K562 (cell line): ENCODE data around the gene RTL1. TPM values are rescaled to one million over a fixed set of nuclear protein-coding genes. Genes with fewer than 3 reads are reported as not detected.

Source experiments
- ATAC-seq: fragments of 200-7000 bp; cut with Tn5 transposase; 3 replicates; pipeline ENCODE4 v1.9.1; 2020; ENCODE audit warnings: moderate library complexity
- BruUV-seq: library from RNA; stranded (reverse); fragments of 400-500 nt; replicated peaks from 2 replicates; lab custom pipeline; 2021; lab: Mats Ljungman, UMichigan
- CTCF ChIA-PET: fragments of 300-600 bp; formaldehyde crosslinking; extraction: SDS; loops from one replicate; lab custom pipeline; 2021; ENCODE audit warnings: low intra/inter-chr PET ratio; lab: Yijun Ruan, JAX
- POLR2A ChIA-PET: fragments of 300-600, 350-650 bp; sonication (Branson Sonifier 250); formaldehyde crosslinking; extraction: SDS; loops from one replicate; lab custom pipeline; 2021; ENCODE audit warnings: antibody characterized with exemption, inconsistent platforms; lab: Yijun Ruan, JAX
- DNase-seq, 4 experiments: peaks; one replicate each; pipeline versions ENCODE4 v3.0.0 to v3.0.0-alpha.2; 2011 to 2018; ENCODE audit warnings: low spot score in 3 of 4, mixed read lengths in 3 of 4; ENCODE audit errors: extremely low read depth in 1 of 4
- FAIRE-seq: peaks from 2 replicates; lab custom pipeline; 2011; peaks lifted over from hg19 to GRCh38; lab: Jason Lieb, UNC
- H2AFZ ChIP-seq: 2 replicates; pipeline ENCODE4 v1.6.0; 2011; ENCODE audit warnings: low read depth, low read length, control low read depth, inconsistent platforms
- H3K27ac ChIP-seq: fragments of 200-600 bp; 3 replicates; pipeline ENCODE4 v1.8.0; 2011; ENCODE audit warnings: low read depth, mild to moderate bottlenecking, control low read depth, inconsistent platforms, low read length, moderate library complexity, mixed read lengths; ENCODE audit errors: extremely low read depth
- H3K27me3 ChIP-seq, 2 experiments: fragments of 300-600 bp in 1 of 2; 2 replicates in 1 of 2; 3 replicates in 1 of 2; pipeline versions ENCODE4 v1.6.0 to v1.8.0; 2011; ENCODE audit warnings: inconsistent platforms in 2 of 2, low read length in 2 of 2, mild to moderate bottlenecking in 1 of 2, mixed read lengths in 1 of 2, moderate library complexity in 1 of 2; ENCODE audit not compliant: control insufficient read depth in 2 of 2, insufficient read depth in 2 of 2
- H3K36me3 ChIP-seq: fragments of 300-600 bp; 3 replicates; pipeline ENCODE4 v1.8.0; 2011; ENCODE audit warnings: mild to moderate bottlenecking, low read length, inconsistent platforms; ENCODE audit not compliant: control insufficient read depth, insufficient read depth
- H3K4me1 ChIP-seq, 2 experiments: fragments of 200-600 bp in 1 of 2; replicated peaks in 1 of 2; 2 replicates in 1 of 2; 3 replicates in 1 of 2; pipeline versions ENCODE4 v1.5.1 to v1.8.0; 2011; ENCODE audit warnings: inconsistent platforms in 2 of 2, low read length in 2 of 2, mild to moderate bottlenecking in 1 of 2, mixed read lengths in 1 of 2, moderate library complexity in 1 of 2; ENCODE audit not compliant: control insufficient read depth in 2 of 2, insufficient read depth in 2 of 2
- H3K4me2 ChIP-seq: 2 replicates; pipeline ENCODE4 v1.6.1; 2011; ENCODE audit warnings: low read length, control low read depth, inconsistent platforms, mixed read lengths; ENCODE audit not compliant: insufficient read depth
- H3K4me3 ChIP-seq: fragments of 200-600 bp; sonication (generic), shearing (Covaris generic); 2 replicates; pipeline ENCODE4 v1.5.1; 2016; ENCODE audit warnings: control low read depth, inconsistent platforms
- H3K79me2 ChIP-seq: fragments of 200-600 bp; 3 replicates; pipeline ENCODE4 v1.8.0; 2011; ENCODE audit warnings: low read length, inconsistent platforms; ENCODE audit not compliant: control insufficient read depth, insufficient read depth
- H3K9ac ChIP-seq, 2 experiments: 2 replicates each; pipeline versions ENCODE4 v1.6.0 to v1.6.1; 2011; ENCODE audit warnings: low read depth in 2 of 2, low read length in 2 of 2, control low read depth in 1 of 2, inconsistent platforms in 1 of 2, mild to moderate bottlenecking in 1 of 2, mixed read lengths in 1 of 2; ENCODE audit not compliant: insufficient read depth in 1 of 2
- H3K9me1 ChIP-seq: one replicate; pipeline ENCODE4 v1.6.0; 2011; ENCODE audit warnings: inconsistent platforms, mild to moderate bottlenecking, low read length, moderate library complexity; ENCODE audit not compliant: control insufficient read depth, insufficient read depth
- H3K9me3 ChIP-seq: replicated peaks from 2 replicates; pipeline ENCODE4 v1.5.1; 2011; ENCODE audit warnings: low read depth, low read length, inconsistent platforms; ENCODE audit not compliant: control insufficient read depth, insufficient read depth
- H4K20me1 ChIP-seq: replicated peaks from 2 replicates; pipeline ENCODE4 v1.6.1; 2011; ENCODE audit warnings: low read length, inconsistent platforms, mixed read lengths; ENCODE audit not compliant: control insufficient read depth, insufficient read depth
- ATF7 ChIP-seq: fragments of 450-650 bp; IDR thresholded peaks from 2 replicates; pipeline ENCODE4 v1.7.1; 2014; ENCODE audit warnings: mild to moderate bottlenecking, moderate library complexity
- C11orf30 ChIP-seq: fragments of 450-650 bp; IDR thresholded peaks from 2 replicates; pipeline ENCODE4 v1.6.1; 2016; ENCODE audit warnings: low read depth, mild to moderate bottlenecking
- HNRNPK ChIP-seq: fragments of 200-400 bp; formaldehyde crosslinking; IDR thresholded peaks from one replicate; pipeline ENCODE4 v1.6.1; 2018; ENCODE audit warnings: mild to moderate bottlenecking, low read depth, low read length; ENCODE audit not compliant: poor library complexity, severe bottlenecking
- KHSRP ChIP-seq: fragments of 450-650 bp; IDR thresholded peaks from 2 replicates; pipeline ENCODE4 v1.6.1; 2017
- MCM7 ChIP-seq, 2 experiments: fragments of 450-650 bp; IDR thresholded peaks; 2 replicates each; pipeline ENCODE4 v1.6.1; 2016 to 2018
- PTTG1 ChIP-seq: fragments of 450-650 bp; IDR thresholded peaks from 2 replicates; pipeline ENCODE4 v1.6.1; 2016; ENCODE audit warnings: low read depth, mild to moderate bottlenecking, missing genetic modification characterization, missing compliant biosample characterization
- RBM39 ChIP-seq: fragments of 200-400 bp; formaldehyde crosslinking; optimal IDR thresholded peaks from 2 replicates; pipeline ENCODE3; 2018; ENCODE audit warnings: low read depth, low read length
- SMAD2 ChIP-seq: fragments of 150-350 bp; IDR thresholded peaks from 2 replicates; pipeline ENCODE4 v1.6.1; 2014; ENCODE audit warnings: low read depth, mild to moderate bottlenecking, low read length
- STAG1 ChIP-seq: sonication (generic); formaldehyde crosslinking; IDR thresholded peaks from 2 replicates; pipeline ENCODE4 v1.5.0; 2020; ENCODE audit warnings: missing genetic modification reagents, borderline replicate concordance
- THRAP3 ChIP-seq: fragments of 450-650 bp; IDR thresholded peaks from 2 replicates; pipeline ENCODE4 v1.6.1; 2016; ENCODE audit warnings: mild to moderate bottlenecking, inconsistent platforms, borderline replicate concordance
- ZNF583 ChIP-seq: fragments of 250-450 bp; sonication (Bioruptor Pico); IDR thresholded peaks from 2 replicates; pipeline ENCODE4 v1.4.0; 2020
- ZNF77 ChIP-seq: fragments of 250-450 bp; sonication (Bioruptor Pico); IDR thresholded peaks from 2 replicates; pipeline ENCODE4 v1.5.0; 2020
- WGBS: fragments of 100-300 bp; shearing (Covaris generic); methylation state at CpG from one replicate; pipeline ENCODE4 v1.1.6; 2016; ENCODE audit warnings: low coverage, mixed read lengths; ENCODE audit not compliant: insufficient coverage; ENCODE audit errors: missing lambda C conversion rate; 5-methylcytosine and 5-hydroxymethylcytosine counted together
- in situ Hi-C: fragments of 300-500 bp; cut with MboI; formaldehyde crosslinking; loops from 4 replicates; pipeline ENCODE4 v1.15.0; 2018; ENCODE audit warnings: inconsistent platforms, mixed read lengths
- intact Hi-C: fragments of 100-400 bp; cut with micrococcal nuclease; formaldehyde crosslinking; loops from 2 replicates; pipeline ENCODE4 v1.14.2; 2022
- polyA plus RNA-seq, 8 experiments: library from polyadenylated mRNA; depleted of rRNA in 4 of 8; stranded (reverse) in 5 of 8; unstranded in 3 of 8; fragments of >200 nt; fragmentation: Nextera tagmentation in 2 of 8; fragmentation: Illumina TruSeq in 1 of 8; extraction: Ambion mirVana in 2 of 8; extraction: Trizol in 1 of 8; gene quantifications; 2 replicates each; pipeline versions ENCODE4 v1.2.1 to v1.2.3, GENCODE V29; 2011 to 2014; ENCODE audit warnings: inconsistent platforms in 1 of 8, missing spikeins in 1 of 8
- total RNA-seq, 7 experiments: library from RNA; depleted of rRNA in 6 of 7; stranded (reverse); fragments of >200 nt in 6 of 7; fragmentation: Illumina TruSeq in 2 of 7; extraction: Trizol in 2 of 7; gene quantifications; 2 replicates each; pipeline versions ENCODE4 v1.2.1 to v1.2.3, GENCODE V29; 2011 to 2021; ENCODE audit warnings: low replicate concordance in 1 of 7
- TF ChIP-seq, protein P1 (sequence below): sonication (generic); formaldehyde crosslinking; IDR thresholded peaks from 2 replicates; pipeline ENCODE4 v1.4.0; 2020; ENCODE audit warnings: mild to moderate bottlenecking, missing genetic modification reagents
- TF ChIP-seq, protein P2 (sequence below), 3 experiments: IDR thresholded peaks in 2 of 3; conservative IDR thresholded peaks in 1 of 3; 2 replicates each; pipeline ENCODE4 v1.5.1; 2011 to 2012; ENCODE audit warnings: low read length in 3 of 3, mild to moderate bottlenecking in 3 of 3, control low read depth in 2 of 3, improper control_type of control experiment in 1 of 3, inconsistent platforms in 1 of 3, low read depth in 1 of 3, mixed read lengths in 1 of 3, moderate library complexity in 1 of 3; ENCODE audit not compliant: insufficient read depth in 2 of 3
- TF ChIP-seq, protein P3 (sequence below): sonication (generic); formaldehyde crosslinking; IDR thresholded peaks from 2 replicates; pipeline ENCODE4 v1.9.0; 2022; ENCODE audit warnings: mild to moderate bottlenecking, missing genetic modification reagents

Gene RTL1
- total and polyA plus RNA-seq, 9 of the 15 experiments (the other 6 are each of a cell fraction or from before 2014, with no cell fraction given), result not detected

DNA sequence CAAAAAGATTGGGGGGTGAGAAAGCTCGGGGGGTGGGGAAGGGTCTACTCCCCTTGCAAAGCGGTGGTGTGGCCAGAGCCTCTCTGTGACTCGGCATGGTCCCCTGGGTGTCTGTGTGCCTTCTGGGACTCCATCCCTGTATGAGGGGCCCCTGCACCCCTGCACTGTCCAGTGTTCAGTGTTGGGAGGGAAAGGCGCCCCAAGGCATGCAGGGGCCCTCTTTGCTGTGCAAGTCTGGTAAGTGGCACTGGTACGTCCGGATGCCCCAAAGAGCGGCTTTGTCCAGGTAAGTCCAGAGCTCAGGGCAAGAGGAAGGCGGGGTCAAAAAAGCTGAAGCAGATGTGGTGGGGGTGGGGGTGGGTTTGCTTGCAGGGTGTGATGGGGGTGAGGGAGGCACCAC, 23.7 kb downstream of the RTL1 start:
- no peak for TF ChIP-seq THRAP3
- no peak for TF ChIP-seq ZNF583
- no peak for TF ChIP-seq ZNF77
- TF ChIP-seq, protein P1, sequence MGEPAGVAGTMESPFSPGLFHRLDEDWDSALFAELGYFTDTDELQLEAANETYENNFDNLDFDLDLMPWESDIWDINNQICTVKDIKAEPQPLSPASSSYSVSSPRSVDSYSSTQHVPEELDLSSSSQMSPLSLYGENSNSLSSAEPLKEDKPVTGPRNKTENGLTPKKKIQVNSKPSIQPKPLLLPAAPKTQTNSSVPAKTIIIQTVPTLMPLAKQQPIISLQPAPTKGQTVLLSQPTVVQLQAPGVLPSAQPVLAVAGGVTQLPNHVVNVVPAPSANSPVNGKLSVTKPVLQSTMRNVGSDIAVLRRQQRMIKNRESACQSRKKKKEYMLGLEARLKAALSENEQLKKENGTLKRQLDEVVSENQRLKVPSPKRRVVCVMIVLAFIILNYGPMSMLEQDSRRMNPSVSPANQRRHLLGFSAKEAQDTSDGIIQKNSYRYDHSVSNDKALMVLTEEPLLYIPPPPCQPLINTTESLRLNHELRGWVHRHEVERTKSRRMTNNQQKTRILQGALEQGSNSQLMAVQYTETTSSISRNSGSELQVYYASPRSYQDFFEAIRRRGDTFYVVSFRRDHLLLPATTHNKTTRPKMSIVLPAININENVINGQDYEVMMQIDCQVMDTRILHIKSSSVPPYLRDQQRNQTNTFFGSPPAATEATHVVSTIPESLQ (CRISPR knock-in tag), result no peak
- TF ChIP-seq, all 486 proteins: peak for 0
- CTCF ChIA-PET, result no interaction called here
- no peak for DNase-seq
- no peak for ATAC-seq
- WGBS, result 17% methylated on average over 3 of the region's 8 CpGs
- peaks cover 0 to 31% of the 10 kb centered on the region in 2 experiments; a peak in 2 of 5 replicates for H3K27me3 ChIP-seq
- H3K9me1 ChIP-seq, result no peaks in the 10 kb centered on the region
- no peaks in the 10 kb centered on the region for H4K20me1 ChIP-seq
- H2AFZ ChIP-seq, result no peak overlapping the region
- BruUV-seq, result no TSS peak
- H3K27ac ChIP-seq, result no peak overlapping the region
- H3K4me1 ChIP-seq, result peaks cover 0 to 7% of the 10 kb centered on the region in 2 experiments; a peak in 2 of 5 replicates
- H3K4me3 ChIP-seq, result no peak overlapping the region
- intact Hi-C loops (no loop called here), in situ Hi-C loops (no loop called here)
- H3K9me3 ChIP-seq, result no peaks in the 10 kb centered on the region
- no peaks in the 10 kb centered on the region for H3K36me3 ChIP-seq
- H3K79me2 ChIP-seq, result no peaks in the 10 kb centered on the region
- POLR2A ChIA-PET, result no interaction called here
- FAIRE-seq, result no peak
- no peak overlapping the region for H3K4me2 ChIP-seq
- H3K9ac ChIP-seq, result no peak overlapping the region

DNA sequence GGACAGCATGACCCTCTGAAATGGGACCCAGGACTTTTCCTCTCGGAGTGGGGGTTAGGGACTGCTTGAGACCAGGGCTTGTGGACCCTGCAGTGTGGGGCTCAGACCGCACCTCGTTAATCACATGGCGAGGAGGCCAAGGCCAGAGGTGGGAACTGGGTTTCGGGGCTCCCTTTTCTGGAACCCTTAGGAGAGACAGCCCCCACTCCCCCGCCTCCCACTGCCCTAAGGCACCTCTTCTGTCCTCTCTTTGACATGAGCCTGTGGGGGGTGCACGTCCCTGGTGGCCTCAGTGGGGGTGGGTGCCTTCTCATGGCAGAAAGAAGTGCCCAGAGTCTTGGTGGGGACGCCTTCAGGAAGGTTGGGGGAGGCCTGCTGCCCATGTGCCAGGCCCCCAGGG, 24.3 kb downstream of the RTL1 start:
- no peak for DNase-seq
- intact Hi-C loops, result no loop called here
- CTCF ChIA-PET, result no interaction called here
- TF ChIP-seq STAG1 (CRISPR knock-in tag) (no peak), SMAD2 (no peak), C11orf30 (no peak), ATF7 (no peak), KHSRP (no peak), PTTG1 (no peak), MCM7 (IDR thresholded peaks at IDR 0.05) (no peak), HNRNPK (no peak), RBM39 (no peak)
- TF ChIP-seq, protein P2, sequence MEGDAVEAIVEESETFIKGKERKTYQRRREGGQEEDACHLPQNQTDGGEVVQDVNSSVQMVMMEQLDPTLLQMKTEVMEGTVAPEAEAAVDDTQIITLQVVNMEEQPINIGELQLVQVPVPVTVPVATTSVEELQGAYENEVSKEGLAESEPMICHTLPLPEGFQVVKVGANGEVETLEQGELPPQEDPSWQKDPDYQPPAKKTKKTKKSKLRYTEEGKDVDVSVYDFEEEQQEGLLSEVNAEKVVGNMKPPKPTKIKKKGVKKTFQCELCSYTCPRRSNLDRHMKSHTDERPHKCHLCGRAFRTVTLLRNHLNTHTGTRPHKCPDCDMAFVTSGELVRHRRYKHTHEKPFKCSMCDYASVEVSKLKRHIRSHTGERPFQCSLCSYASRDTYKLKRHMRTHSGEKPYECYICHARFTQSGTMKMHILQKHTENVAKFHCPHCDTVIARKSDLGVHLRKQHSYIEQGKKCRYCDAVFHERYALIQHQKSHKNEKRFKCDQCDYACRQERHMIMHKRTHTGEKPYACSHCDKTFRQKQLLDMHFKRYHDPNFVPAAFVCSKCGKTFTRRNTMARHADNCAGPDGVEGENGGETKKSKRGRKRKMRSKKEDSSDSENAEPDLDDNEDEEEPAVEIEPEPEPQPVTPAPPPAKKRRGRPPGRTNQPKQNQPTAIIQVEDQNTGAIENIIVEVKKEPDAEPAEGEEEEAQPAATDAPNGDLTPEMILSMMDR (IDR thresholded peaks at IDR 0.05 in 2 of 3, conservative IDR thresholded peaks at IDR 0.05 in 1 of 3; ENCODE audit: insufficient read depth in 2 of 3, low read depth in 1 of 3, low read length in 3 of 3), result no peak
- TF ChIP-seq, protein P3, sequence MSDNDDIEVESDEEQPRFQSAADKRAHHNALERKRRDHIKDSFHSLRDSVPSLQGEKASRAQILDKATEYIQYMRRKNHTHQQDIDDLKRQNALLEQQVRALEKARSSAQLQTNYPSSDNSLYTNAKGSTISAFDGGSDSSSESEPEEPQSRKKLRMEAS (CRISPR knock-in tag), result no peak

More for the DNA sequence above, 24.3 kb downstream of the RTL1 start:
- no peak for FAIRE-seq
- no peaks in the 10 kb centered on the region for H3K9me1 ChIP-seq
- H3K9ac ChIP-seq, result no peak overlapping the region
- in situ Hi-C loops, result no loop called here
- POLR2A ChIA-PET, result no interaction called here
- H3K9me3 ChIP-seq, result no peaks in the 10 kb centered on the region
- no peak overlapping the region for H2AFZ ChIP-seq
- H3K4me3 ChIP-seq, result no peak overlapping the region
- peaks cover 0 to 8% of the 10 kb centered on the region in 2 experiments; a peak in 2 of 5 replicates for H3K4me1 ChIP-seq
- ATAC-seq, result no peak
- no peaks in the 10 kb centered on the region for H3K79me2 ChIP-seq
- no peaks in the 10 kb centered on the region for H4K20me1 ChIP-seq
- H3K36me3 ChIP-seq, result no peaks in the 10 kb centered on the region
- peaks cover 0 to 31% of the 10 kb centered on the region in 2 experiments; a peak in 2 of 5 replicates for H3K27me3 ChIP-seq
- H3K27ac ChIP-seq, result no peak overlapping the region
- no TSS peak for BruUV-seq
- 20% methylated on average over 7 of the region's 8 CpGs for WGBS
- no peak overlapping the region for H3K4me2 ChIP-seq
